K562 (cell line): Measurements from ENCODE around the gene TOMM70.

Experiments used
- BACH1 ChIP-seq: fragments of 200-800 bp; sonication (Bioruptor generic); IDR thresholded peaks from 2 replicates; pipeline ENCODE4 v1.6.1; 2016; ENCODE audit warnings: missing genetic modification characterization, missing compliant biosample characterization
- ESRRA ChIP-seq: fragments of 450-650 bp; IDR thresholded peaks from 2 replicates; pipeline ENCODE4 v1.6.1; 2014; ENCODE audit warnings: low read depth, mild to moderate bottlenecking, moderate library complexity, borderline replicate concordance
- HDAC6 ChIP-seq: IDR thresholded peaks from 2 replicates; pipeline ENCODE4 v1.6.1; 2012; ENCODE audit warnings: low read depth, mild to moderate bottlenecking, control low read depth, inconsistent platforms, low read length, moderate library complexity
- JUNB ChIP-seq: fragments of 450-650 bp; formaldehyde crosslinking; conservative IDR thresholded peaks from 2 replicates; pipeline ENCODE4 v1.4.0; 2020; ENCODE audit warnings: mild to moderate bottlenecking
- MAZ ChIP-seq, 2 experiments: fragments of 450-650 bp in 1 of 2; sonication (generic) in 1 of 2; formaldehyde crosslinking; IDR thresholded peaks in 1 of 2; conservative IDR thresholded peaks in 1 of 2; 2 replicates each; pipeline versions ENCODE4 v1.4.0 to v1.5.0; 2020; ENCODE audit warnings: mild to moderate bottlenecking in 1 of 2, missing genetic modification reagents in 1 of 2
- NR2F6 ChIP-seq: fragments of 450-650 bp; formaldehyde crosslinking; IDR thresholded peaks from 2 replicates; pipeline ENCODE4 v1.4.0; 2020; ENCODE audit warnings: mild to moderate bottlenecking
- POLR2A ChIP-seq: fragments of 450-650 bp; conservative IDR thresholded peaks from 2 replicates; pipeline ENCODE4 v1.6.1; 2016
- TAF1 ChIP-seq: IDR thresholded peaks from 2 replicates; pipeline ENCODE4 v1.6.1; 2011; ENCODE audit warnings: mild to moderate bottlenecking, low read length, moderate library complexity; ENCODE audit not compliant: insufficient read depth, control insufficient read depth, severe bottlenecking; ENCODE audit errors: extremely low read depth
- THAP7 ChIP-seq: fragments of 250-450 bp; sonication (Bioruptor Pico); IDR thresholded peaks from 2 replicates; pipeline ENCODE4 v1.5.0; 2021
- ZFX ChIP-seq: sonication (generic); formaldehyde crosslinking; IDR thresholded peaks from 2 replicates; pipeline ENCODE4 v1.8.0; 2022; ENCODE audit warnings: mild to moderate bottlenecking, missing genetic modification reagents, moderate library complexity
- ZNF785 ChIP-seq: fragments of 250-450 bp; sonication (Bioruptor Pico); IDR thresholded peaks from 2 replicates; pipeline ENCODE4 v1.4.0; 2020; ENCODE audit warnings: mild to moderate bottlenecking
- TF ChIP-seq, protein P1 (sequence below), 3 experiments: IDR thresholded peaks in 2 of 3; conservative IDR thresholded peaks in 1 of 3; 2 replicates each; pipeline ENCODE4 v1.5.1; 2011 to 2012; ENCODE audit warnings: low read length in 3 of 3, mild to moderate bottlenecking in 3 of 3, control low read depth in 2 of 3, improper control_type of control experiment in 1 of 3, inconsistent platforms in 1 of 3, low read depth in 1 of 3, mixed read lengths in 1 of 3, moderate library complexity in 1 of 3; ENCODE audit not compliant: insufficient read depth in 2 of 3

GRCh38 chr3:100352296-100353231 is 48.3 kb downstream of the TOMM70 start:
- TF ChIP-seq HDAC6 (no peak), ESRRA (no peak), MAZ (CRISPR knock-in tag; conservative IDR thresholded peaks at IDR 0.05 in 1 of 2, IDR thresholded peaks at IDR 0.05 in 1 of 2) (no peak), NR2F6 (CRISPR knock-in tag) (no peak), ZNF785 (CRISPR knock-in tag) (no peak), BACH1 (no peak), JUNB (CRISPR knock-in tag) (no peak), TAF1 (no peak), ZFX (CRISPR knock-in tag) (no peak), POLR2A (no peak), THAP7 (no peak)
- TF ChIP-seq, protein P1, sequence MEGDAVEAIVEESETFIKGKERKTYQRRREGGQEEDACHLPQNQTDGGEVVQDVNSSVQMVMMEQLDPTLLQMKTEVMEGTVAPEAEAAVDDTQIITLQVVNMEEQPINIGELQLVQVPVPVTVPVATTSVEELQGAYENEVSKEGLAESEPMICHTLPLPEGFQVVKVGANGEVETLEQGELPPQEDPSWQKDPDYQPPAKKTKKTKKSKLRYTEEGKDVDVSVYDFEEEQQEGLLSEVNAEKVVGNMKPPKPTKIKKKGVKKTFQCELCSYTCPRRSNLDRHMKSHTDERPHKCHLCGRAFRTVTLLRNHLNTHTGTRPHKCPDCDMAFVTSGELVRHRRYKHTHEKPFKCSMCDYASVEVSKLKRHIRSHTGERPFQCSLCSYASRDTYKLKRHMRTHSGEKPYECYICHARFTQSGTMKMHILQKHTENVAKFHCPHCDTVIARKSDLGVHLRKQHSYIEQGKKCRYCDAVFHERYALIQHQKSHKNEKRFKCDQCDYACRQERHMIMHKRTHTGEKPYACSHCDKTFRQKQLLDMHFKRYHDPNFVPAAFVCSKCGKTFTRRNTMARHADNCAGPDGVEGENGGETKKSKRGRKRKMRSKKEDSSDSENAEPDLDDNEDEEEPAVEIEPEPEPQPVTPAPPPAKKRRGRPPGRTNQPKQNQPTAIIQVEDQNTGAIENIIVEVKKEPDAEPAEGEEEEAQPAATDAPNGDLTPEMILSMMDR (IDR thresholded peaks at IDR 0.05 in 2 of 3, conservative IDR thresholded peaks at IDR 0.05 in 1 of 3; ENCODE audit: insufficient read depth in 2 of 3, low read depth in 1 of 3, low read length in 3 of 3) = no peak
